HG02981 (cell line): ENCODE results near the gene KIAA1755.
"Not testable (repeated sequence)": the region's sequence is repeated elsewhere in the genome, so short reads cannot be mapped to it uniquely, and the experiment has no call there.

Experiments used
- ATAC-seq: cut with Tn5 transposase; IDR thresholded peaks from one replicate; pipeline ENCODE4 v1.9.1; 2021; ENCODE audit warnings: mild to moderate bottlenecking, moderate library complexity; ENCODE audit not compliant: unreplicated experiment

KIAA1755 gene

GRCh38 chr20:38267296-38267695, 6.8 kb upstream of the KIAA1755 start:
- no peak for ATAC-seq

GRCh38 chr20:38266426-38266825, 5.9 kb upstream of the KIAA1755 start:
- no peak for ATAC-seq

DNA sequence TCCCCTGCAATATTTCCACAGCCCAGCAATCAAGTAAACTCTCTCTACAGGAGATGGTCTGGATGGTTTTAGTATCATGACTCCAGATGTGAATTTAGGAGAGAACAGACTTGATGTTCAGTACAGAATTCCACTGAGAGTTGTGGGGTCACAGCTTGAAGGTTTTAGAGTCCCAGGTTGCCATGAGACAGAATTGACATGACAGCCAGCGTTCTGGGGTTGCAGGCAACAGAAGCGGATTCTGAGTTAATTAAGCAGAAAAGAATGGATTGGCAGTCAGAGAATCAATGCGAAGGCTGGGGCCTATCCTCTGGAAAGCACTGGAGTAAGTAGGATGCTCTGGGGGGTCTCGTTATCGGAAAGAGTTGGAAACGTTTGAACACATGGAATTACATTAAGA, 2.4 kb upstream of the KIAA1755 start:
- no peak for ATAC-seq

- ATAC-seq: no peak
These were observed 487 bp upstream of the KIAA1755 start for GRCh38 chr20:38261054-38261390.

GRCh38 chr20:38260025-38260377, 534 bp downstream of the KIAA1755 start:
- ATAC-seq: no peak

DNA sequence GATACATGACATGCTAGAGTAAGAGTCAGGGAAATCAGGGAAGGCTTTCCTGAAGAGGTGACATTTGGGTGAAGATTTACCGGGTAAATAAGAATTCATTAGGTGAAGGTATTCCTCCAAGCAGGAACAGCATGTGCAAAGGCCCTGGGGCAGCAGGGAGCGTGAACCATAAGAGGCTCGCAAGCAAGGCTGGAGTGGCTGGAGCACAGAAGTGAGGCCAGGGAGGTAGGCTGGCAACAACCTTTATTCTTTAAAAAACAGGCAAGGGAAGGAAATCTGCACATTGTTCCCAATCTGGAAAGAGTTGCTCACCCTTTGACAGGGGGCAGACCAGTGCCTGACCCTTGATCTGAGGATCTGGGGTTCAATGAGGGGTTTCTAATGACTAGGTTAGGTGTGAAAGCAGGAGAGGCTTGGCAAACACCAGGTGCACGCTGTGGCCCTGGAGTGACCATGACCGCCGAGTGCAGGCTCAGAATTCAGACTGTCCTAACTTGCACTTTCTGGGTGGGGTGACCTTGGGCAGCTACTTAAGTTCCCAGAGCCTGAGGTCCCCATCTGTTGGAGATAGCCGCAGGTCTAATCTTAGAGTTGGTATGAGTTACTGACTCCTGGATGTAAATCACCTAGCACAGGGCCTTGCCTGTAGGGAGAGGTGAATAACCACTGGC, 1.9 kb downstream of the KIAA1755 start:
- ATAC-seq: no peak

DNA sequence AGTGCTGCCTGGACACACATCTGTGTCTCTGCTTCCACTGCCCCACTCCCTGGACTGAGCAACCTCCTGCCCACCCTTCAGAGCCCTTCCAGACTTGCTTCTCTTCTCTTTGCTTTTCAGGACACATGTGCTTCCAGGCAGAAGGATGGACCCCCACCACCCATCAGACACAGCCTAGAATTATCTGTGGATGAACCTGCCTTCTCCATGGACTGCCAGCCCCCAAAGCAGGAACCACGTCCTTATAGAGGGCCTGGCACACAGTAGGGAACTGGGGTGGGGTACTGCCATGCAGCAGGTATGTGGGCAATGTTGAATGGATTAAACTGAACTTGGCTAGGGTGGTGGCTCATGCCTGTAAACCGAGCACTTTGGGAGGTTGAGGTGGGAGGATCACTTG, 3.6 kb downstream of the KIAA1755 start:
- ATAC-seq: no peak

DNA sequence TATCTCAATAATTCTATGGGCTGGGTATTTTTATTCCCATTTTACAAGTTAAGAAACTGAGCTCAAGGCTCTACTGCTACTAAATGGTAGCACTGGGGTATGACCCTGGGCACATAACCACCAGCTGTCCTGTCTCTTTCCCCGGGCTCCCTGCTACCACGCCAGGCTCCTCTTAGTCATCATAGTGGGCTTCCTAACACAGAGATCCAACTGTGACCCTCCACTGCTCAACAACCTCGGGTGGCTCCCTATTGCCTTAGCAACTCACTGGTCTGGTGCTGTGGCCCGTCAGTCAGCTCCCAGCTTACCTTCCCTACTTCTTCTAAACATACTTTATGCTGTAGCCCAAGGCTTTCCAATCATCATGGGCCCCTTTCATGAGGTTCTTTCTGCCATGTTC, 4.5 kb downstream of the KIAA1755 start:
- ATAC-seq: no peak

DNA sequence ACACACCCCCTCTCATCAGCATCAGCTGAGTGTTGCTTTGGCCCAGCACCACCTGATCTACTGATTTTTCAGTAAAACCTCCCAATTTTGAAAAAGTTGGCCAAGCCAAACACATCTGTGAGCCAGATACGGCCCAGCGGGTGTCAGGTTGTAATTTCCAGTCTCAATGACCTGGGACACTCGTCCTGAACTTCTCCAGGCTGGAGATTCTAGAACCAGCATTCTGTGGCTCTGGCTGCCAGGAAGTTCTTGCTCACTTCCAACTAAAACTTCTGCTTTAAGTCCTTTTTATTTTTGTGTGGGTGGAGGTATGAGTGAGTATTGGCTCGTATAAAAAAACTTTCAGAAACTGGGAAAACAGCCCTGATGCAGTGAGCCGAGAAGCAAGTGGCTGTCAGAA, 5.1 kb downstream of the KIAA1755 start:
- no peak for ATAC-seq

GRCh38 chr20:38254621-38255020, 5.9 kb downstream of the KIAA1755 start:
- ATAC-seq: not testable (repeated sequence)

GRCh38 chr20:38253571-38253970, 7.0 kb downstream of the KIAA1755 start:
- ATAC-seq: no peak

GRCh38 chr20:38252292-38253288, 7.9 kb downstream of the KIAA1755 start:
- ATAC-seq: no peak

DNA sequence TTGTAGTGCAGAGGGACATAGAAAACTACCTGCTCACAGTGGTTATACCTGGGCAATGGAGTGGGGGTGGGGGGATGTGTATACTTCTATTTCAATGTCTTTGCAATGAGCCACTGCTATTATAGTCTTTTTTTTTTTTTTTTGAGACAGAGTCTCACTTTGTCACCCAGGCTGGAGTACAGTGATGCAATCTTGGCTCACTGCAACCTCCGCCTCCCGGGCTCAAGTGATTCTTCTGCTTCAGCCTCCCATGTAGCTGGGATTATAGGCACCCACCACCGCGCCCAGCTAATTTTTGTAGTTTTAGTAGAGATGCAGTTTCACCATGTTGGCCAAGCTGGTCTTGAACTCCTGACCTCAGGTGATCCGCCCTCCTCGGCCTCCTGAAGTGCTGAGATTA, 9.1 kb downstream of the KIAA1755 start:
- ATAC-seq: not testable (repeated sequence)

DNA sequence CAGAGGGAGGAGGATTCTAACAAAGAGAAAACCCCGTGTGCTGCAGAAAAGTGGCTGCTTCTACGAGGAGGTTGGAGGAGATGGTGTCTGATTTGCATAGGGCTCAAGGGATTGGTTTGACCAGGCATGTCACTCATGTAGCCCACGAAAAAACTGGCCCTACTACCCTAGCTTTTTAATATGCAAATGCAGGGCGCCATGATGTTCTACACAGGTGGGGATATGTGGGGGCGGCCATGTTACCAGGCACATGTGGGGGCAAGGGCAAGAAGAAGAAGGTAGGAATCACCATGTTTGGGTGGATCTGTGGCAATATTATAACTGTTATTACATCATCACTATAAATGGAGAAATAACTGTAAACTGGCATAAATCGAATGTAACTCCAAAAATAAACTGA, 9.9 kb downstream of the KIAA1755 start:
- no peak for ATAC-seq

GRCh38 chr20:38249536-38250310, 10.8 kb downstream of the KIAA1755 start:
- no peak for ATAC-seq

GRCh38 chr20:38248133-38248532, 12.4 kb downstream of the KIAA1755 start:
- ATAC-seq: no peak

DNA sequence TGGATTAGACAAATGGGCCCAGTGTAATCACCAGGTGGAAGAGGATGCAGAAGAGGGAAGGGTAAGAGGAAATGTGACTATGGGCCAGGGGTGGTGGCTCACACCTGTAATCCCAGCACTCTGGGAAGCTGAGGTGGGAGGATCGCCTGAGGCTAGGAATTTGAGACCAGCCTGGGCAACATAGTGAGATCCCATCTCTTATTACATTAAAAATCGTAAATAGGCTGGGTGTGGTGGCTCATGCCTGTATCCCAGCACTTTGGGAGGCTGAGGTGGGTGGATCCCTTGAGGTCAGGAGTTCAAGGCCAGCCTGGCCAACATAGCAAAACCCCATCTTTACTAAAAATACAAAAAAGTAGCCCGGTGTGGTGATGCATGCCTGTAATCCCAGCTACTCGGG, 12.8 kb downstream of the KIAA1755 start:
- ATAC-seq: not testable (repeated sequence)

GRCh38 chr20:38247166-38247509, 13.4 kb downstream of the KIAA1755 start:
- no peak for ATAC-seq

DNA sequence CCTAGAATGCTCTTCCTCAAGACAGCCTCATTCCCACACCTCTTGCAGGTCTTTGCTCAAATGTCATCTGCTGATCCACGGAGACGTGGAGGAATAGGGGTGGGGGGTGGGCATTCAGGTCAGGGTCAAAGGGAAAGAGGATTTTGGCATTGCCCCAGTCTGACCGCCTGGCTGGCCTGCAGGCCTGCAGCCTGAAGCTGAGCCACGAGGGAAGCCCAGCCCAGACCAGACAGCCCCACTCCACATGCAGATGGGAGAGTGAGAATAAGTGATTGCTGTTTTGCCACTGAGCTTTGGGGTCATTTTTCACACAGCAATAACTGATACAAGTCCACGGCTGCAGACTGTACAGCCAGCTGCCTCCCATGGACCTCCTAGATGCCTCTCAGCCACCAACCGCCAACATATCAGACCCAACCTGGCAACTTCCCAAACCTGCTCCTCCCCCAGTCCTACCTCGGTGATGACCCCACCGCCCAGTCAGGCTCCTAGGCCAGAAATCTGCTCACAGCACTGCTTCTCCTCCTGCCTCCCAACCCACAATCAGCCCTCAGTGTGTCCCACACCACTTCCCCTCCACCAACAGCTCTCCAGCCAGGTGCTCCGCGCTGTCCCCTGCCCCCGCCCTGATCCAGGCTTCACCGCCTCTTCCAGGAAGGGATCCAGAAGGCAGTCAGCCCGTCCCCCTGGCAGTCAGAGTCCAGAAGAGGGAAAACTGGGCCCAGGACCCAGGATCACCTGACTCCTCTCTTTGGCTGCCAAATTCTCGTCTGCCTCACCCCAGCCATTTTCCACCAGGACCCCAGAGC, 14.0 kb downstream of the KIAA1755 start:
- no peak for ATAC-seq

DNA sequence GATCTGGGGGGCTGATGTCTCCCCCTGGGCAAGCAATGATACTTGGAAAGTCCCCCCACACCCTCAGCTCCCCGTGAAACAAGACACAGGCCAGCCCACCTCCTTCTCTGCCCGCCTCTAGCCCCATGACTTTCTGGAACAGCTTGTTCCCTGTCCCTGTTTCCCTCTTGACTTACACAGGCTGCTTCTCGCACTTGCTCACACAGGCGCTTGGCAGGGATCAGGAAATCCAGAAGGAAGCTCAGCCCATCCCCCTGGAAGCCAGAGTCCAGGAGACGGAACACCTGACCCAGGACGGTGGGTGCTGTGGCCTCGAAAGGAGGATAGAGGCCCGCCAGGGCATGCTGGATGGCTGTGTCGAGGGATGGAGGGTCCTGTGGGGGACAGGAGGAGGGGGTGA, 14.8 kb downstream of the KIAA1755 start:
- no peak for ATAC-seq

DNA sequence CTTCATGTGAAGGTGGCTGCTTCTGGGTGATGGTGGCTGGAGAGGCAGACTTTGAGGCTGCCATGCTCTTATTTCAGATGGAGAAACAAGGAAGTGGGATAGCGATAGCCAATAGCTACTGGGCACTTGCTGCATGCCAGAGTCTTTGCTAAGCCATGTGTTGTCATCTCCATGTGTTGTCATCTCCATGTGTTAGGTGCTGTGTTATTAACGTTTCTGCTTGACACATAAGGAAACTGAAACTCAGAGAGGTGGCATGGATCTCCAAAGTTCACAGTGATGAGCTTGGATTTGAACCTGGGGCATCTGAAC, 16.9 kb downstream of the KIAA1755 start:
- no peak for ATAC-seq
